GM19455 (cell line): ENCODE results near the gene S100A6.
"Not testable (repeated sequence)": the region's sequence is repeated elsewhere in the genome, so short reads cannot be mapped to it uniquely, and the experiment has no call there.

ENCODE experiments used
- ATAC-seq: cut with Tn5 transposase; IDR thresholded peaks from one replicate; pipeline ENCODE4 v1.9.1; 2021; ENCODE audit not compliant: unreplicated experiment

The S100A6 gene

GRCh38 chr1:153535242-153536011 lies at the start of gene S100A6:
Gene S100A6, minus strand, starts transcription at chr1:153535991. Its CDS starts 652 bp downstream, at chr1:153535339.
- ATAC-seq = no peak

- no peak for ATAC-seq
Measured at GRCh38 chr1:153585006-153585405, 49.2 kb upstream of the S100A6 start.

- ATAC-seq = no peak
Measured at GRCh38 chr1:153583976-153584375, 48.2 kb upstream of the S100A6 start.

GRCh38 chr1:153583514-153583913 lies 47.7 kb upstream of the S100A6 start:
- ATAC-seq = not testable (repeated sequence)

- ATAC-seq = not testable (repeated sequence)
Measured at GRCh38 chr1:153582836-153583235, 47.0 kb upstream of the S100A6 start.

GRCh38 chr1:153578936-153579335 lies 43.1 kb upstream of the S100A6 start:
- no peak for ATAC-seq

GRCh38 chr1:153578490-153578889 lies 42.7 kb upstream of the S100A6 start:
- no peak for ATAC-seq

- no peak for ATAC-seq
Measured at GRCh38 chr1:153577624-153578051, 41.8 kb upstream of the S100A6 start.

GRCh38 chr1:153577138-153577537 lies 41.3 kb upstream of the S100A6 start:
- ATAC-seq = no peak

GRCh38 chr1:153575497-153575896 lies 39.7 kb upstream of the S100A6 start:
- ATAC-seq = not testable (repeated sequence)

GRCh38 chr1:153575081-153575491 lies 39.3 kb upstream of the S100A6 start:
- ATAC-seq = not testable (repeated sequence)

GRCh38 chr1:153573351-153573750 lies 37.6 kb upstream of the S100A6 start:
- no peak for ATAC-seq

- peak; percentile 55 for ATAC-seq
Measured at GRCh38 chr1:153572569-153573015, 36.8 kb upstream of the S100A6 start.

GRCh38 chr1:153571706-153572105 lies 35.9 kb upstream of the S100A6 start:
- no peak for ATAC-seq

GRCh38 chr1:153570874-153571273 lies 35.1 kb upstream of the S100A6 start:
- ATAC-seq = no peak

- no peak for ATAC-seq
Measured at GRCh38 chr1:153569465-153569864, 33.7 kb upstream of the S100A6 start.

GRCh38 chr1:153568367-153569099 lies 32.7 kb upstream of the S100A6 start:
- ATAC-seq = no peak

GRCh38 chr1:153567621-153568366 lies 32.0 kb upstream of the S100A6 start:
- no peak for ATAC-seq

- ATAC-seq = no peak
Measured at GRCh38 chr1:153566414-153567371, 30.9 kb upstream of the S100A6 start.
